MCF 10A (cell line): ENCODE measurements around the gene FGFBP2. TPM values are rescaled to one million over a fixed set of nuclear protein-coding genes. Genes with fewer than 3 reads are reported as not detected.

Experiments used
- BruUV-seq: library from RNA; stranded (reverse); fragments of 400-500 nt; replicated peaks from 2 replicates; lab custom pipeline; 2021; lab: Mats Ljungman, UMichigan
- CTCF ChIA-PET: fragments of 300-600 bp; sonication (Branson Sonifier 250); formaldehyde crosslinking; extraction: SDS; loops from one replicate; lab custom pipeline; 2021; ENCODE audit warnings: antibody characterized with exemption, inconsistent platforms; lab: Yijun Ruan, JAX
- POLR2A ChIA-PET: fragments of 300-600, 350-650 bp; sonication (Branson Sonifier 250); formaldehyde crosslinking; extraction: SDS; loops from one replicate; lab custom pipeline; 2020; ENCODE audit warnings: antibody characterized with exemption, inconsistent platforms; lab: Yijun Ruan, JAX
- DNase-seq: peaks from one replicate; pipeline ENCODE4 v3.0.0-alpha.2; 2018; ENCODE audit not compliant: unreplicated experiment
- H3K27ac Mint-ChIP-seq: one replicate; pipeline ENCODE4 v1.8.0; 2022; ENCODE audit warnings: mild to moderate bottlenecking, low read depth, mixed read lengths; ENCODE audit not compliant: unreplicated experiment
- H3K27me3 Mint-ChIP-seq: one replicate; pipeline ENCODE4 v1.8.0; 2022; ENCODE audit warnings: mixed read lengths; ENCODE audit not compliant: insufficient read depth, unreplicated experiment
- H3K36me3 Mint-ChIP-seq: one replicate; pipeline ENCODE4 v1.8.0; 2022; ENCODE audit warnings: mild to moderate bottlenecking, moderate library complexity, mixed read lengths; ENCODE audit not compliant: insufficient read depth, unreplicated experiment
- H3K4me1 Mint-ChIP-seq: one replicate; pipeline ENCODE4 v1.8.0; 2022; ENCODE audit warnings: mixed read lengths; ENCODE audit not compliant: insufficient read depth, unreplicated experiment
- H3K4me3 Mint-ChIP-seq: one replicate; pipeline ENCODE4 v1.8.0; 2022; ENCODE audit warnings: mild to moderate bottlenecking, moderate library complexity, mixed read lengths; ENCODE audit not compliant: unreplicated experiment
- H3K9me3 Mint-ChIP-seq: one replicate; pipeline ENCODE4 v1.8.0; 2022; ENCODE audit warnings: mixed read lengths; ENCODE audit not compliant: unreplicated experiment
- intact Hi-C: fragments of 100-400 bp; cut with micrococcal nuclease; formaldehyde crosslinking; loops from 2 replicates; pipeline ENCODE4 v1.14.1; 2022
- total RNA-seq: library from RNA; stranded (reverse); gene quantifications from 2 replicates; pipeline ENCODE4 v1.2.3, GENCODE V29; 2022
- TF ChIP-seq, protein P1 (sequence below): fragments of 200-600 bp; IDR thresholded peaks from one replicate; pipeline ENCODE4 v1.8.0; 2022; ENCODE audit warnings: antibody characterized with exemption, mild to moderate bottlenecking; ENCODE audit not compliant: unreplicated experiment

The FGFBP2 gene
- total RNA-seq, 1 experiment from 2014 or later, result not detected

DNA sequence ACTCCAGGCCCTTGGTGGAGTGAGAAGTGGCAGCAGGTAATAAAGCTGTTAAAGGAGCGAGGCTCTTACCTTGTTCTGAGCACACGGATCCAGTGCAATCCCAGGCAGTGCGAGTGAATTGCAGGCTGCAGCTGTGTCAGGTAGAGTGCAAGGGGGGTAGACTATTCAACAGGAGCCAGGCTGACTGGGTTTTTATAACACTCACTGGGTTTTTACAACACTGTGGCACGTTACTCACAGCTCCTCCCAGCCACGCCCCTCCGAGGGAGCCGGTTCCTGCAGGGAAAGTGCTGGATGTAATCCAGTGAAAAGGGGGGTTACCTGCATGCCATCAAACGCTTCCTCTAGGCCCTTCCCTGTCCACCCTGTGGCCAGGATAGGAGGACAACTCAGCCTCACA, 24.8 kb downstream of the FGFBP2 start:
- CTCF ChIA-PET, result interaction anchor here (0.6 to 6.8 kb wide), 8 partner anchors 12 to 132 kb away, joined by 3 to 55 read pairs (median 6); no protein-coding TSS in a partner anchor

DNA sequence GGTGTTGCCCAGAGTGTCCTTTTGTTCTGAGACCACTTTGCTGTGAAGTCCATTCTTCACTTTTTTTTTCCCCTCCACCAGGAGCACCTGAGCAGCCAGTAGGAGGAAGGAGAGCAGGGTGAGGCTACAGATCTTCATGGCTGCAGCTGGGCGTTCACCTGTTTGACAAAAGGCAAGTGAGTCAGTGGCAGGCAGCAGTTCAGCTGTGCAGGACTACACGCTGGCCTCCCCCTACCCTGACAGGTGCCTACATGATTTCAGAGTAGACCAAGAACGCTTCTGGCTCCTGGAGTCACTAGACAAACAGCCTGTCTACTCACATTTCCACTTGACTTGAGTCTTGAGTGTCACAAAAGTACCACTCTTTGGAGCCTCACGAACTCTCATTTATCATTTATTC, 26.5 kb downstream of the FGFBP2 start:
- DNase-seq, result peak; percentile 56
- BruUV-seq, result no TSS peak
- intact Hi-C loops, result loop anchor here (5.0 kb wide), 1 partner anchor 54 kb away; no protein-coding TSS in a partner anchor

More for the DNA sequence above, 24.8 kb downstream of the FGFBP2 start:
- intact Hi-C loops, result loop anchor here (5.0 kb wide), 1 partner anchor 56 kb away; no protein-coding TSS in a partner anchor
- H3K4me3 Mint-ChIP-seq, result peak overlapping the region; percentile 58
- peak; percentile 80 for DNase-seq
- no peaks in the 10 kb centered on the region for H3K27me3 Mint-ChIP-seq
- no TSS peak for BruUV-seq
- no peaks in the 10 kb centered on the region for H3K9me3 Mint-ChIP-seq
- H3K4me1 Mint-ChIP-seq, result peaks cover 30% of the 10 kb centered on the region
- TF ChIP-seq, protein P1, sequence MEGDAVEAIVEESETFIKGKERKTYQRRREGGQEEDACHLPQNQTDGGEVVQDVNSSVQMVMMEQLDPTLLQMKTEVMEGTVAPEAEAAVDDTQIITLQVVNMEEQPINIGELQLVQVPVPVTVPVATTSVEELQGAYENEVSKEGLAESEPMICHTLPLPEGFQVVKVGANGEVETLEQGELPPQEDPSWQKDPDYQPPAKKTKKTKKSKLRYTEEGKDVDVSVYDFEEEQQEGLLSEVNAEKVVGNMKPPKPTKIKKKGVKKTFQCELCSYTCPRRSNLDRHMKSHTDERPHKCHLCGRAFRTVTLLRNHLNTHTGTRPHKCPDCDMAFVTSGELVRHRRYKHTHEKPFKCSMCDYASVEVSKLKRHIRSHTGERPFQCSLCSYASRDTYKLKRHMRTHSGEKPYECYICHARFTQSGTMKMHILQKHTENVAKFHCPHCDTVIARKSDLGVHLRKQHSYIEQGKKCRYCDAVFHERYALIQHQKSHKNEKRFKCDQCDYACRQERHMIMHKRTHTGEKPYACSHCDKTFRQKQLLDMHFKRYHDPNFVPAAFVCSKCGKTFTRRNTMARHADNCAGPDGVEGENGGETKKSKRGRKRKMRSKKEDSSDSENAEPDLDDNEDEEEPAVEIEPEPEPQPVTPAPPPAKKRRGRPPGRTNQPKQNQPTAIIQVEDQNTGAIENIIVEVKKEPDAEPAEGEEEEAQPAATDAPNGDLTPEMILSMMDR, result no peak
- POLR2A ChIA-PET, result interaction anchor here (0.7 to 6.0 kb wide), 12 partner anchors 9 to 417 kb away, joined by 3 to 28 read pairs (median 4); no protein-coding TSS in a partner anchor
- H3K27ac Mint-ChIP-seq, result no peak overlapping the region
- peaks cover 13% of the 10 kb centered on the region for H3K36me3 Mint-ChIP-seq

DNA sequence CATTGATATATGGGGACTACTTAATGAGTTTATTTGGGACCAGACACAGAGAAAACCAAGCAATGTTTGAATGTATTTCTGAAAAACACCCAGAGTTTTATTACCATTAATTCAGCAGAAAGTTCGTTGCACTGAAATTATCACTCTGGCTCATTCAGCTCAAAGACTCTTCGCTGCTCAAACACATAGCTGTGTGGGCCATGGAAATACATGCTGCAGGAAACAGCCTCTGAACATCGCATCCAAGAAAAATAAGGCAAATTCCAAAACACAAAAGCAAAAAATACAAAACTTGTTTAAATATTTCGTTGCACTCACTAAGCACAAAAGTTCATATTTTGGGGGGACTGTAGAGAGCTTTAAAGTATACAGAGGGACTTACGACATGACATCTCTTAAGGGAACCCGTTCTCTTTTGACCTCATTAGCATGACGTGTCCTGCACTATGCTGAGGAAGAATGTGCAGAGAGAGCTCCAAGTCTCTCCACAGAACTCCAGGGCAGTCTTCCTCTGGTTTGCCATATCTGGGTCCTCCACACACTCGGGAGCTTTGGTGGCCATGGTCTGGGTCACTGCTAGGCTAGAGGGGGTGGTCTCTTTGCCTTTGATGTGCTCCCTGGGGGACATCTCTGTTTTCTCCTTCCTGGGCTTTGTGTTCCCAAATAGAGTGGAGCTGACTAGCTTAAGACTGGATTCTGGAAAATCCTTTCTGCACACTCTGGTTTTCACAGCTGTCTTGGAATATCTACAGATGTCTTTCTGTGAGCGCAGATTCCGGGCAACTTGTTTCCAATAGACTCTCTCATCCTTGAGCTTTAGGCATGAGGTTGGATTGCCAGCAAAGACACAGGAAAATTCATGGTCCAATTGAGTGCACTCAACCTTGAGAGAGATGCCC, 27.2 kb downstream of the FGFBP2 start:
- CTCF ChIA-PET, result interaction anchor here (0.5 to 6.8 kb wide), 7 partner anchors 9 to 130 kb away, joined by 3 to 55 read pairs (median 7); no protein-coding TSS in a partner anchor
- DNase-seq, result no peak

More for the DNA sequence above, 26.5 kb downstream of the FGFBP2 start:
- Mint-ChIP-seq H3K4me1 (peaks cover 30% of the 10 kb centered on the region), H3K27ac (no peak overlapping the region), H3K9me3 (no peaks in the 10 kb centered on the region), H3K27me3 (no peaks in the 10 kb centered on the region), H3K4me3 (peak overlapping the region; percentile 58), H3K36me3 (peaks cover 13% of the 10 kb centered on the region)
- ChIA-PET POLR2A (interaction anchor here (1.3 to 6.0 kb wide), 5 partner anchors 14 to 31 kb away, joined by 3 to 28 read pairs (median 6); no protein-coding TSS in a partner anchor), CTCF (interaction anchor here (0.5 to 6.8 kb wide), 7 partner anchors 9 to 329 kb away, joined by 3 to 55 read pairs (median 4); no protein-coding TSS in a partner anchor)
- TF ChIP-seq, protein P1, result no peak

More for the DNA sequence above, 27.2 kb downstream of the FGFBP2 start:
- H3K36me3 Mint-ChIP-seq, result peaks cover 13% of the 10 kb centered on the region
- BruUV-seq, result no TSS peak
- no peaks in the 10 kb centered on the region for H3K27me3 Mint-ChIP-seq
- POLR2A ChIA-PET, result interaction anchor here (1.3 to 6.0 kb wide), 5 partner anchors 14 to 30 kb away, joined by 3 to 28 read pairs (median 6); no protein-coding TSS in a partner anchor
- peaks cover 30% of the 10 kb centered on the region for H3K4me1 Mint-ChIP-seq
- H3K4me3 Mint-ChIP-seq, result no peak overlapping the region
- H3K27ac Mint-ChIP-seq, result no peak overlapping the region
- TF ChIP-seq, protein P1, result no peak
- intact Hi-C loops, result loop anchor here (5.0 kb wide), 1 partner anchor 53 kb away; no protein-coding TSS in a partner anchor
- H3K9me3 Mint-ChIP-seq, result no peaks in the 10 kb centered on the region
